ENCODE measurements around the gene SERPINB7.
"Not testable (repeated sequence)": the region's sequence is repeated elsewhere in the genome, so short reads cannot be mapped to it uniquely, and the experiment has no call there.

SERPINB7 gene, protein sequence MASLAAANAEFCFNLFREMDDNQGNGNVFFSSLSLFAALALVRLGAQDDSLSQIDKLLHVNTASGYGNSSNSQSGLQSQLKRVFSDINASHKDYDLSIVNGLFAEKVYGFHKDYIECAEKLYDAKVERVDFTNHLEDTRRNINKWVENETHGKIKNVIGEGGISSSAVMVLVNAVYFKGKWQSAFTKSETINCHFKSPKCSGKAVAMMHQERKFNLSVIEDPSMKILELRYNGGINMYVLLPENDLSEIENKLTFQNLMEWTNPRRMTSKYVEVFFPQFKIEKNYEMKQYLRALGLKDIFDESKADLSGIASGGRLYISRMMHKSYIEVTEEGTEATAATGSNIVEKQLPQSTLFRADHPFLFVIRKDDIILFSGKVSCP

DNA sequence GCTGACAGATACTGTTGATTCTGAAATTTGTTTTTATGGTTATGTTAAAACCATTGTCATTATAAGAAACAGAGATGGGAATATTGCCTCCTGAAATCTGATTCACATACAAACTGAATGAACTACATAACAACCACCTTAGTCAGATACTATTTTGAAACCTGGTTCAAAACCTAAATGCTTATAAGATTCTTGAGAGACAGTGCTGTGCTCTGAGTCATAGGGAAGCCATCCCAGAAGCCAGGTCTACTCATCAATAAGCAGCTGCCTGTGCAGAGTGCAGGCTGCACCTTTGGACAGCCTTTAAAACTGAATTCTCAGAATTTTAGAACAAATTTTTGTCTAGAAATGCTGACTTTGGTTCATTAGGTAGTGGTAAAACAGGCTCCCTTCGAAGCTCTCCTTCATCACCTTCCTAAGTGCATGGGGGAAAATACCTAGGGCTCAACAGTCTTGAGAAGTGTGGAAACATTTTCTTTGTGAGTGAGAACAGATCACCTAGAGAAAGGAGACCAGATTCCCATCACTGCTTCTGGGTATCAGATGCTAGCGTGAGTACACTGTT, at the start of gene SERPINB7:
Gene SERPINB7, plus strand, starts transcription at position 253 of the 565 bp plus-strand sequence. CDS start 6,955 bp downstream, outside the sequence.
- in situ Hi-C loops (cut with HindIII; ENCODE audit: low sequenced_read_pairs) = no loop called here

DNA sequence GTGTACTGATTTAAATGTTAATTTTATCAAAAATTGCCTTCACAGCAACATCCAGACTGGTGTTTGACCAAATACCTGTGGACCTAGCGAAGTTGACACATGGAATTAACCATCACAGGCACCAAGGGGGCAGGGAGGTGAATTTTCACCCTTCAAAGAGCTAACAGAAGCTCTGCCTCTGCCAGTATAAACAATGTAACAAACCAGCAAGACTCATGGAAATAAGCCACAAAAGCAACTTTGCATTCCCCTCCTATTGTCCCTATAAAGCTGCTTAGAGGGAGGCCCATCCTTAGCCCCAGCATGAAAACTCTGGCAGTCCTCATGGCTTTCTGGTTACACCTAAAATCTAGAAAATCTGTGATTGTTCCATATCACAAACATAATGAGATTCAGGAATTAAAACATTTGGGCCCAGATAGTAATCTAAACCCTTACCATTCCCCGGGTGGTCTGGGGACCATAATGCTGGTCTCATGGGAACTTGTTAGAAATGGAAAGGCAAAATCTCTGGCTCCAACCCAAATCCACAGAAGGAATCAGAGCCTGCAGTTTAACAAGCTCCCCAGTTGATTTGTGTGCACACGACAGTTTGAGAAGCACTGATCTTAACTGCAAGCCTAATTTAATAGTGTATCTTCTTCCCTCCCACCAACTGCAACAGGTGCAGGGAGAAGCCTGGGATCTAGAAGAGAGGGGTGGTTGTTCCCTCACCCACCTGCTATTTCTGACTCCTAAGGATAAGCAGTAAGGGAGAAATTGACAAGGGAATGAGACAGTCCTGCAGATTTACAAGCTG, 49.3 kb upstream of the SERPINB7 start:
- in situ Hi-C loops (cut with HindIII; ENCODE audit: low sequenced_read_pairs) = no loop called here

DNA sequence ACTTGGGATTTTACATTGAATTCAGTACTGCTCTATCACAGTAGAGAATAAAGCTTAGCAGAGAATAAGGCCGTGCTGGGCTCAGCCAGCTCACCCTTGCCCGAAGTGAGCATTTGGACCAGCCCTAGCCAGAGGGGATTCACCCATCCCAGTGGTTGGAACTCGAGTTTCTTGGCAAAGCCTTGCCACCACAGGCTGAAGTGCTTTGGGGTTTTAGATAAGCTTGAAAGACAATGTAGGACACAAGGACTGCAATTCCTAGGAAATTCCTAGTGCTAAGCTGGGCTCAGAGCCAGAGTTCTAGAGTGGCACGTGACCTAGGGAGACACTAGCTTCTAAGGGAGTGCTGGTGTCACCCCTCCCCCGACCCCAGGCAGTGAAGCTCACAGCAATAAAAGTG, 44.4 kb upstream of the SERPINB7 start:
- in situ Hi-C loops (cut with HindIII; ENCODE audit: low sequenced_read_pairs) = loop anchor here (5.0 kb wide), 1 partner anchor 48 kb away; no protein-coding TSS in a partner anchor

DNA sequence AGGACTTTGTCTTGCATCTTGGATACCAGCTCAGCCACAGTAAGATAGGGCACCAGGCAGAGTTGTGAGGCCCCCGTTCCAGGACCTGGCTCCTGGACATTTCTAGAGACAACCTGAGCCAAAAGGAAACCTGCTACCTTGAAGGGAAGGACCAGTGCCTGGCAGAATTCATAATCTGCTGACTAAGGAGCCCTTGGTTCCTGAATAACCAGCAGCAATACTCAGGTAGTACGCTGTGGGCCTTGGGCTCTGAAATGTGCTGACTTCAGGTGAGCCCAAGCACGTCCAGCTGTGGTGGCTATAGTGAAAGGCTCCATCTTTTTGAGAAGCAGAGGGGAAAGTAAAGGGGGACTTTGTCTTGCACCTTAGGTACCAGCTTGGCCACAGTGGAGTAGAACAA, 44.0 kb upstream of the SERPINB7 start:
- in situ Hi-C loops (cut with HindIII; ENCODE audit: low sequenced_read_pairs) = loop anchor here (5.0 kb wide), 1 partner anchor 49 kb away; no protein-coding TSS in a partner anchor

DNA sequence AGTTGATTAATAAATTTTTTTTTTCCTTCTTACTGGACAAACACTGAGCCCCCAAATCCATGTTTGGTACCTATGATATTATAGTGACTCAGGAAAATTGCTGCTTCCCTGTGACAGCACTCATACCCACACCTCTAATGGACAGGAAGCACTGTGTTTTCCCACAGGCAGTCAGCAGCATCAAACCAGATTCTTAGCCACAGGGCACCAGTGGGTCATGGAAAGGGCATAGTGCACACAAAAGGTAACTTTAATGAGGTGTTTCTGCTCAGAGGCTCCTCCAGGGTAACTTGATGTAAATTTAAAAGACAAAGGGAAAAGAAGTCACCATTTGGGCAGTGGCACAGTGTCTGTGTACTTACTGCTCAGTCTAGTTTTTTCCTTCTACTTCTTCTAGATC, 38.3 kb upstream of the SERPINB7 start:
- in situ Hi-C loops (cut with HindIII; ENCODE audit: low sequenced_read_pairs) = no loop called here

DNA sequence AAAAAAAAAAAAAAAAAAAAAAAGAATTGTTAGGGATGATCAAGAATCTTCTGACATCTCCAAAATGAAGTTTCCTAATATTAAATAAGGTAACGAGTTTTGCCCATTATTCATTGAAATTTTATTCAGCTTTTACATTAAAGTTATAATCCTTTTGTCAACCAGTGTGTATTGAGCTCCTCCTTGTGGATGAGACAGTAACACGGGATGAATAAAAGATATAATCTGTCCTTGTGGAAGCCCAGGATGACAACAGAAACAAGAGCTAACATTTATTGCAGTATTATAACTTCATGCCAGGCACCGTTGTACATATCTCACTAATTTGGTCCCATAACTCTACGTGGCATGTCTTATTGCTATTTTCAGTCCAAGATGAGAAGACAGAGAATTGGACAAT, 33.4 kb upstream of the SERPINB7 start:
- in situ Hi-C loops (cut with HindIII; ENCODE audit: low sequenced_read_pairs) = no loop called here

DNA sequence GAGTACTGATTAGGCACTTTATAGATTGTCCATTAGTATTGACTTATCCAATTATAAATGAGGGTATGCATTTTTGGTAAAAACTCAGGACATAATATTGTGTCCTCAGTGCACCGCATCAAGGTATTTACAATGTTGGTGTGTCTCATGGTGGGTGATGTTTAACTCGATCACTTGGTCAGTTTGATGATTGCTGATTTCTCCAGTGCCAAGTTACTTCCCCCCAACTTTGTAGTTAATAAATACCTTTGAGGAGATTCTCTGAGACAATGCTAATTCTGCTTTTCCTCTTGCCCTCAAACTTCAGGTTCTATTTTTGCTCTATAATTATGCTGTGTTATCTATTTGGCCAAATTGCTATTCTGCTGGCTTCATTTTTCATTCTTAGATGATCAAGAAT, 28.2 kb upstream of the SERPINB7 start:
- in situ Hi-C loops (cut with HindIII; ENCODE audit: low sequenced_read_pairs) = no loop called here

DNA sequence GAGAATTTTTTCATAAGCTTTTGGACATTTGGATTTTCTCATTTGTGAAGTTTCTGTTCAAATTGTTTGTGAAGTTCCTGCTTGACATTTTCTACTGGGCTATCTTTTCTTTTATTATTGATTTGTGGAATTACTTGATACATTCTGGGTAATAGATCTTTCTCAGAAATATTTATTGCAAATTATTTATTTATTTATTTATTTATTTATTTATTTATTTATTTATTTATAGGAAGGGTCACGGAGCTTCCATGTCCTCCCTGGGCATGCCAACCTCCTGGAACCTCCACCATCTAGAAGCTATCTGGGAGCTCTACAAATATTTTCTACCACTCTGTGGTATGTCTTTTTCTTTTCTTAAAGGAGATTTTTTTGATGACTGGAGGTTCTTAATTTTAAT, 25.7 kb upstream of the SERPINB7 start:
- in situ Hi-C loops (cut with HindIII; ENCODE audit: low sequenced_read_pairs) = no loop called here

DNA sequence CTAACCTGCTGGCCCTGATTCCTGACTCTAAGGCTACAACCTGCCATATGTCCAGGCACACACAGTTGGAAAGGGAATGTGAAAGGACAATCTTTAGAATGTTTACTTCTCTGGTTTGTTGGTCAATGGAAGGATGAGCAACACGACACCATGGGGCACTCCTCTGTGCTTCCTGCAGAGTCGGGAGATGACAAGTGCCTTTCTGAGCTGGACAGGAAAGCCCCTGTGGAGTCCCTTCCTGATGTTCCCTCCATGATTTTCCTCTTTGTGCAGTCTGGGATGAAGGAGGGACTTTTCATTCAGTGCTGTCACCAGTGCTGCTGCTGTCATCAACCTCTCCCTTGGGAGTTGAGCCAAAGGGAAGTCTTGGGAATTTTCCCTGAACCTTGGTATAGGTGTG, 22.6 kb upstream of the SERPINB7 start:
- in situ Hi-C loops (cut with HindIII; ENCODE audit: low sequenced_read_pairs) = no loop called here

DNA sequence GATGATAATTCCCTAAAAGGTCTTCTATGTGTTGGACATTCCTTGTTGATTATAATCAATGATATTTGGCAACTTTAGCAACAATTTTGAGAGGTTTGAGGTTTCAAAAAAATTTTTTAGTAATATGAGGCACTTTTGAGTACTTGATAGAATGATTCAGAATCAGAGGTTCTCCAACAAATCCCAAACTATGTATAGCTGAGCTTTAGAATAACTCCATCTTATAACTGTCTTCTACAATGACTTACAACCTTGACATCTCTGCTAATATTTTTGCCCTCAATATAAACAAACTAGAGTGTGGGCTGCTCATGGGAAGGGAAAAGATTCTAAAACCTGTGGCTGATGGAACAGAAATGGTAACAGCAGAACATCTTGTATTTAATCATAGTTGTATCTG, 21.5 kb upstream of the SERPINB7 start:
- in situ Hi-C loops (cut with HindIII; ENCODE audit: low sequenced_read_pairs) = no loop called here

DNA sequence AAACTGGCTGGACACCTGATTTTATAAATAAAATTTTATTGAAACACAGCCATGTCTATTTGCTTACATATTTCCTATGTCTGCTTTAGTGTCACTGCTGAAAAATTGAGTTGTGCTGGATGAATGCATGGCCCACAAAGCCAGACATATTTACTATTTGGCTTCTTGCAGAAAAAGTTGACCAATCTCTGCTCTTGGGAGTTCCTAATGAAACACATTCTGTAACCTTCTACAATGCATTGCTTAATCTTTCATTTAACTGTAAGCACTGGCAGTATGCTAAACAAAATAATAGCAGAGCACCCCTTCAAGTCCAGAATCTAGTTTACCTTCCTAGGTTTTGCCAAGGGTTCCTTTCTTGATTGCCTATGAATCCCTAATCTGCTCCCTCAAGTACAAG, 17.7 kb upstream of the SERPINB7 start:
- in situ Hi-C loops (cut with HindIII; ENCODE audit: low sequenced_read_pairs) = no loop called here

DNA sequence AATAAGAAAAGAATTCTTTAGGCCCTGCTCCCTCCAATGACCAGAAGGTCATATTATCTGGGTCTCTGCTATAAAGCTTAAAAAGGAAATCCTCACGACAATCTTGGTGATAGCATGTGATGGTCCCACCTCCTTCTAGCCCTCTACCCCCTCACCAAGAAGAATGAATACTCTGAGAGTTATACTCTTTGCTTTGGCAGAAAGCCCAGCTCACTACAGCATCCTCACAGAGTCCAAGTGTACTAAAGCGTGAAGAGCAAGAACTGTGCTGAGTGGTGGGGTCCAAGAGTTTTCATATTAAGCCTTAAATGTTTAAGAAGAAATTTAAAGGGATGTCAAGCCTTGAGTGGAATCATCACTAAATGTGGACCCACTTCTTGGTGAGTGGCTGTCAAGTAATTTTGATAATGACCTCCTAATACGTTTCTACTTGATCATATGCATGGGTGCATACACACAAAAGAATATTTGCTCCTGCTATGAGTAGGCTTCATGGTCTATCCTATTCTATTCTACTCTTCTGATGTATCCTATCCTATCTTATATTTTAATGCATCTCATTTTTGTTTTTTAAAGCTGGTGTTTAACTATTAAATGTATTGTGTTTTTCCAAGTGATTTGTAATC, 16.5 kb upstream of the SERPINB7 start:
- in situ Hi-C loops (cut with HindIII; ENCODE audit: low sequenced_read_pairs) = no loop called here

DNA sequence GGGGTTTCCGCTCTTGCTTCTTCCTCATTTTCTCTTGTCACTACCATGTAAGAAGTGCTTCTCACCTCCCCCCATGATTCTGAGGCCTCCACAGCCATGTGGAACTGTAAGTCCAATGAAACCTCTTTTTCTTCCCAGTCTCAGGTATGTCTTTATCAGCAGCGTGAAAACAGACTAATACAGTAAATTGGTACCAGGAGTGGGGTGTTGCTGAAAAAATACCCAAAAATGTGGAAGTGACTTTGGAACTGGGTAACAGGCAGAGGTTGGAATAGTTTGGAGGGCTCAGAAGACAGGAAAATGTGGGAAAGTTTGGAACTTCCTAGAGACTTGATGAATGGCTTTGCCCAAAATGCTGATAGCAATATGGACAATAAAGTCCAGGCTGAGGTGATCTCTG, 15.4 kb upstream of the SERPINB7 start:
- in situ Hi-C loops (cut with HindIII; ENCODE audit: low sequenced_read_pairs) = not testable (repeated sequence)

DNA sequence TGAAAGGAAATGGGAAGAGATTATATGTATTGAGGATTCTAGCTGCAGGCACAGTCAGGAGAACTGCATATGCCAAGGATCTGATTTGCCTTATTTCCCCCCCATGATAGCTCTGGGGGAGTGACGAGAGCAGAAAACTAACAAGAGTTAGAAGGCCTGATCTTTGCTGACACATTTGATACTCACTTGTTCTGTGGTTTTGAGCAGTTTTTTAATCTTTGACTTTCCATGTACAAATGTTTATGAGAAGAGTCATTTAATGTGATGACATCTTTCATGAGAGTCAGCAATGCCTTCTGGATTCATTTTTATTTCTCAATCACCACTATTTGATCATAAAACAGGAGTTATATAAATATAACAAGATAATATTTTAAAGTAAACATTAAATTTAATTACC, 12.7 kb upstream of the SERPINB7 start:
- in situ Hi-C loops (cut with HindIII; ENCODE audit: low sequenced_read_pairs) = no loop called here

DNA sequence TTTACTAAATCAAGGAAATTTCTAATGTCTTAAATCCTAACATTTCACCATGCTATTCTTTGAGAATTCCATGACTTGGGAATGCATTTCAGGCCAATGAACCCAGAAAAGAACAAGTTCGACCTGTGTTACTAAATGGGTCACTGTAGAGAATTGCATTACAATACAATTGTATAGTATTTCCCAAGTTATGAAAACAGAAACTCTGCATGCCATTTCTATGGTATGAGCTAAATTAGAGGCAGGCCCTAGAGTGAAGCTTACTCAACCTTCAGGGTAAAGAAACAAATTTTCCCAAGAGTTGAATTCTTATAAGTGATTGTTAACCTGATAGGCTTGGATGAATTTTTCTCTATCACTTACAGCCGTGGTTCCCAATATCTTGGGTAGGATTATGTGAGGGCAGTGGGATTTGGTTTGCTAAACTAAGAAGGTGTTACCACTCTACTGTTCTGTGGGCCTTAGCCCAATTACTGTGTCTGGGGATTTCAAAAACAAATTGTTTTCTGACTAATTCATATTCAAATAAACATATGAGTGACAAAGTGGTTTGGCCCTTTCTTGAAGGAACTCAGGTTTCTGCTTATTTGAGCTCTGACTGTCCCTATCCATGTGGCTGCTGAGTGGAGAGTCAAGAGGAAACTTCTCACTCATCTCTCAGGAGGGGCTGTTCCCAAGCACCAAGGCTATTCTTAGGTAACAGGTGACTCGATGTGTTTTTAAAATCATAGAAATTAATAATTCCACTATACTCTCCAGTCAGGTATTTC, 11.2 kb upstream of the SERPINB7 start:
- in situ Hi-C loops (cut with HindIII; ENCODE audit: low sequenced_read_pairs) = no loop called here

DNA sequence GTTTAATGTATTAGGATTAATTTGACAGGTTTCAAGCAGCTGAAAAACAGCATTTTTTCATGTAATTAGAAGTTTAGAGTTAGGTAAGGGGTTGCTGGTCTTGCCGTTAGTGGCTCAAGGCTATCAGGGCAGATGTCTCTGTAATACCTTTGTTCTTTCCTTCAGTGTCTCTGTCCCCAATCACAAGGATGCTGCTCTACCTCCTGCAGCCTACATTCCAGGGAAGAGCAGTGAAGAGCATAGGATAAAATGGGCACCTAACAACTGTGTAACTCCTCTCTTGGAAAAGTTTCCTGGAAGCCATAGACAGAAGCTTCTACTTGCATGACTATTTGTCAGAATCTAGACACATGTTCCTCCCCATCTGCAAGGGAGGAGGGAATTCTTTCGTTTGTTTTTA, 9.4 kb upstream of the SERPINB7 start:
- in situ Hi-C loops (cut with HindIII; ENCODE audit: low sequenced_read_pairs) = no loop called here

DNA sequence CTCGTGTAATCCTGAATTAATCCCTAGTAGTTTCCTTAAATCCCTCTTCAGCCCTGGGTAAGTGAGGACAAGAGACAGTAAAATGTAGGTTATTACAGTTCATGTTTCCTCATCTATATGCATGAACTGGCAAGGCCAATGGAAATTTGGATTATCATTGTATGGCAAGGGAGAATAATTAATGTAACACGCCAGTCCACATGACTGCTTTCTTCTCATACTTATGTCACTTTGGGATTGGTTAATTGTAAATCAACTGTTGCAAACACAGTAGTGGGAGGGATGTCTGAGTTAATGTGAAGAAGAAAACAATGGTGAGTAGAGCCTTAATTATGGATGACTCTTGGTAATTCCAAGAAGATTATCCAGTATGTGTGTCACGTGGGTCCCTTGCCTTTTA, 1.7 kb upstream of the SERPINB7 start:
- in situ Hi-C loops (cut with HindIII; ENCODE audit: low sequenced_read_pairs) = no loop called here

DNA sequence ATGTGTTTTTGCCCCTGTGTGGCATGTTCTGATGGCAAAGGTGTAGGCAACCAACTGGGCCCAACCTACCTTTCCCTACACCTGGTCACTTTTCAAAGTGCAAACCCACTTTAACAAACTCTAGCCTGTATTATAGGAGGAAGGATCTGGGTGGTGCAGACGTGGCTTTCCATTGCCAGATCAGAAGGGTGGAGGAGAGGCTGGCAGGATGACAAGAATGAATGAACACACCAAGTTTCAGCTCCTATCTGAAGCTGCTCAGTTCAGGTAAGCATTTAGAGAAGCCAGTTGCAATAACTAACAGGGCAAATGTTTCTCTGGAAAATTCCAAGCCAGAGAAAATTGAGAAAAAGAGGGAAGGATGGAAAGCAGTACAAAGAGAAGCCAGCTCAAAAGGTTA, 707 bp upstream of the SERPINB7 start:
- in situ Hi-C loops (cut with HindIII; ENCODE audit: low sequenced_read_pairs) = no loop called here

DNA sequence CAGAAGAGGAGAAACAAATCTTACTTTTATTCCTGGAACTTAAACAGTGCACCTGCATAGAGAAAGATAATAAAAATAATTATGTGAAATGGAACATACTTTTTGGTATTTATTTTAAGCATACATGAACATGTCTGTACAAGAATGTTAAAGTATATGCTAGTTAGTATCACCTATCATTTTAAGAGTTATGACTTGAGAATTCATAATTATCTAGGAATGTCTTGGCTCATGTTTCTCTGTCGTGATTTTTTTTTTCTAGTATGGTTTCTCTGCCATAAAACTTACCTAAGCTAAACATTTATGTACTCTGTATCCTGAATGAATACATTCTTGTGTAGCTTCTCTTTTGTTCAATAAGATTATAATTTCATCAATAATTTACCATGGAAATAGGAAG, 4.2 kb downstream of the SERPINB7 start:
- in situ Hi-C loops (cut with HindIII; ENCODE audit: low sequenced_read_pairs) = no loop called here

DNA sequence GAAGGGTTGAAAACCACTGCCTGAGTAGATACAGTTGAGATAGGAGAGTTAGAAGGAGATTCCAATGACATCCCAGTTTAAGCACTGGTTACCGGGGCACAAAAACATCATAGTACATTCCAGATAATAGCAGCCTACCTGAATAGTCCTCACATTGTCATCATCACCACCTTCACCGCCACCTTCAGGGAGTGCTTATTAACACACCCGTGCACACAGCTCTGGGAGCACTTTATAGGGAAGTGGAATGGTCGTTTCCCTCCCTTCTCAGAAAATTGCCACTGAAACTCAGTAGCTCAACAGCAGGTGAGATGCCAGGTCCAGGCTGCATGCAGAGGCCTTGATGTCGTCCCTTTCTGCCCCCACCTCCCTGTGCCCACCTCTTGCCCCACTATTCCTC, 8.2 kb downstream of the SERPINB7 start:
- in situ Hi-C loops (cut with HindIII; ENCODE audit: low sequenced_read_pairs) = no loop called here
